OCI-LY1 (cell line): Measurements from ENCODE around the gene NDUFS1.
A peak's percentile ranks its signal among the peaks of the same experiment; 100 is the strongest.

ENCODE experiments used
- EZH2 ChIP-seq: fragments of 200-600 bp; sonication (generic), shearing (Covaris generic); IDR thresholded peaks from 2 replicates; pipeline ENCODE4 v1.8.0; 2017; ENCODE audit warnings: borderline replicate concordance, mixed run types, mild to moderate bottlenecking, antibody characterized with exemption, low read length, moderate library complexity, mixed read lengths
- TF ChIP-seq, protein P1 (sequence below): fragments of 200-600 bp; sonication (generic), shearing (Covaris generic); IDR thresholded peaks from 2 replicates; pipeline ENCODE4 v1.5.1; 2017; ENCODE audit warnings: mild to moderate bottlenecking, antibody characterized with exemption, low read length, moderate library complexity, mixed read lengths

DNA sequence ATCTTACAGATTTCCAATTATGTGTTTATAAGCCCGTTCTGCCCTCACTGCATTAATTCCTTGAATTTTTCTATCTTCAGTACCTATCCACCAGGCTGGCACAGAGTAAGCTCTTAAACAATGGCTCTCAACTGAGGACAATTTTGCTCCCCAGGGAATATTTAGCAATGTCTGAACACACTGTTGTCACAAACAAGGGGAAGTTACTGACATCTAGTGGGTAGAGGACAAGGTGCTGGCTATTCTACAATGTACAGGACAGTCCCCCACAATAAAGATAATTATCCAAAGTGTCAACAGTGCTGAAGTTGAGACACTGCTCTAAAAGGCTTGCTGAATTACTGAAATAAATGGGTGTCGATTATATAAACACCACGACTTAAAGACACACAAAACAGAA, 5.0 kb downstream of the NDUFS1 start:
- TF ChIP-seq, protein P1, sequence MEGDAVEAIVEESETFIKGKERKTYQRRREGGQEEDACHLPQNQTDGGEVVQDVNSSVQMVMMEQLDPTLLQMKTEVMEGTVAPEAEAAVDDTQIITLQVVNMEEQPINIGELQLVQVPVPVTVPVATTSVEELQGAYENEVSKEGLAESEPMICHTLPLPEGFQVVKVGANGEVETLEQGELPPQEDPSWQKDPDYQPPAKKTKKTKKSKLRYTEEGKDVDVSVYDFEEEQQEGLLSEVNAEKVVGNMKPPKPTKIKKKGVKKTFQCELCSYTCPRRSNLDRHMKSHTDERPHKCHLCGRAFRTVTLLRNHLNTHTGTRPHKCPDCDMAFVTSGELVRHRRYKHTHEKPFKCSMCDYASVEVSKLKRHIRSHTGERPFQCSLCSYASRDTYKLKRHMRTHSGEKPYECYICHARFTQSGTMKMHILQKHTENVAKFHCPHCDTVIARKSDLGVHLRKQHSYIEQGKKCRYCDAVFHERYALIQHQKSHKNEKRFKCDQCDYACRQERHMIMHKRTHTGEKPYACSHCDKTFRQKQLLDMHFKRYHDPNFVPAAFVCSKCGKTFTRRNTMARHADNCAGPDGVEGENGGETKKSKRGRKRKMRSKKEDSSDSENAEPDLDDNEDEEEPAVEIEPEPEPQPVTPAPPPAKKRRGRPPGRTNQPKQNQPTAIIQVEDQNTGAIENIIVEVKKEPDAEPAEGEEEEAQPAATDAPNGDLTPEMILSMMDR: peak; percentile 34; the same call in 1 of the 2 replicates
- TF ChIP-seq EZH2: no peak
